ENCODE results near the gene SV2B.

GRCh38 chr15:91183596-91183995 is 83.5 kb downstream of the SV2B start:
- TF ChIP-seq CTCF (IDR thresholded peaks at IDR 0.05; ENCODE audit: insufficient read depth, low read length, poor library complexity, severe bottlenecking) = no peak
- no peak for TF ChIP-seq EZH2phosphoT487 (conservative IDR thresholded peaks at IDR 0.05; ENCODE audit: low read length)

All from SU-DHL-6 (cell line).